Esophagus squamous epithelium (tissue), 5 donors: ENCODE results near the gene SLC22A16. TPM values are rescaled to one million over a fixed set of nuclear protein-coding genes. Genes with fewer than 3 reads are reported as not detected.
A peak's percentile ranks its signal among the peaks of the same experiment; 100 is the strongest.
"Not testable (repeated sequence)": the region's sequence is repeated elsewhere in the genome, so short reads cannot be mapped to it uniquely, and the experiment has no call there.

ENCODE experiments used
- DNase-seq: peaks from one replicate; lab custom pipeline; 2025; lab: John Stamatoyannopoulos, UW
- H3K27ac ChIP-seq, 4 donors: fragments of 200-600 bp; sonication (generic); one replicate each; pipeline ENCODE4 v1.5.1; 2016 to 2019; ENCODE audit warnings: mild to moderate bottlenecking in 1 of 4
- H3K27me3 ChIP-seq, 4 donors: fragments of 200-600 bp; sonication (generic); 1 replicate in 3 of 4; 2 replicates in 1 of 4; pipeline versions ENCODE4 v1.5.1 to v1.6.0; 2017 to 2021; ENCODE audit warnings: antibody characterized with exemption in 1 of 4
- H3K36me3 ChIP-seq, 3 donors: fragments of 200-600 bp; sonication (generic); one replicate each; pipeline ENCODE4 v1.5.1; 2016 to 2019
- H3K4me1 ChIP-seq, 3 donors: fragments of 200-600 bp; sonication (generic); one replicate each; pipeline ENCODE4 v1.5.1; 2017 to 2019
- H3K4me3 ChIP-seq, 4 donors: fragments of 200-600 bp; sonication (generic); 1 replicate in 3 of 4; 2 replicates in 1 of 4; pipeline ENCODE4 v1.5.1; 2016 to 2019; ENCODE audit warnings: mild to moderate bottlenecking in 2 of 4, moderate library complexity in 1 of 4
- H3K9me3 ChIP-seq, 3 donors: fragments of 200-600 bp; sonication (generic); one replicate each; pipeline ENCODE4 v1.5.1; 2016 to 2019
- CTCF ChIP-seq, 6 experiments: fragments of 450-650 bp in 4 of 6; fragments of 200-600 bp in 2 of 6; sonication (generic) in 2 of 6; IDR thresholded peaks; one replicate each; pipeline ENCODE4 v1.5.1; 2016 to 2019; ENCODE audit warnings: antibody characterized with exemption in 6 of 6, mild to moderate bottlenecking in 4 of 6, moderate library complexity in 4 of 6
- POLR2A ChIP-seq, 4 donors: fragments of 450-650 bp; IDR thresholded peaks; one replicate each; pipeline ENCODE4 v1.6.1; 2017; ENCODE audit warnings: antibody characterized with exemption in 4 of 4, mild to moderate bottlenecking in 4 of 4, moderate library complexity in 3 of 4
- WGBS, 2 donors: methylation state at CpG; one replicate each; pipeline ENCODE4 v1.1.5; 2018; 5-methylcytosine and 5-hydroxymethylcytosine counted together
- intact Hi-C: fragments of 100-400 bp; cut with DNase I; formaldehyde crosslinking; loops from one replicate; pipeline ENCODE4 v1.15.0; 2022
- total RNA-seq, 4 donors: library from RNA; depleted of rRNA; stranded (reverse); fragments of >200 nt; gene quantifications; one replicate each; pipeline ENCODE4 v1.1.0, GENCODE V29; 2016
- donor health status: DM: yes; HTN: yes; CAD: no.

The SLC22A16 gene
- total RNA-seq, 4 donors from 2014 or later = 0.38 TPM; not detected in 3

- no peaks in the 10 kb centered on the region for H3K9me3 ChIP-seq
- DNase-seq = no peak
- intact Hi-C loops = no loop called here
- peak overlapping the region in 2 of 4 donors; percentile 16 to 26 for H3K27ac ChIP-seq
- no peaks in the 10 kb centered on the region for H3K36me3 ChIP-seq
- H3K4me1 ChIP-seq = peaks cover 9 to 32% (median 14%) of the 10 kb centered on the region in 3 donors
- TF ChIP-seq CTCF (IDR thresholded peaks at IDR 0.05) = no peak
- TF ChIP-seq POLR2A (IDR thresholded peaks at IDR 0.05) = no peak
- H3K4me3 ChIP-seq = no peak overlapping the region
- no peaks in the 10 kb centered on the region for H3K27me3 ChIP-seq
- WGBS, 2 donors = 39 to 41% methylated on average over 1 of the region's 1 CpG
Observed at GRCh38 chr6:110509617-110510241, 33.3 kb upstream of the SLC22A16 start.

GRCh38 chr6:110504891-110505290 lies 28.5 kb upstream of the SLC22A16 start:
- intact Hi-C loops = not testable (repeated sequence)

GRCh38 chr6:110495949-110496348 lies 19.5 kb upstream of the SLC22A16 start:
- Histone ChIP-seq H3K4me3 (no peak overlapping the region), H3K27ac (no peak overlapping the region), H3K27me3 (peaks cover 0 to 31% (median 0%) of the 10 kb centered on the region in 4 donors), H3K9me3 (no peaks in the 10 kb centered on the region), H3K4me1 (peaks cover 0 to 10% (median 0%) of the 10 kb centered on the region in 3 donors), H3K36me3 (no peaks in the 10 kb centered on the region)
- TF ChIP-seq CTCF (IDR thresholded peaks at IDR 0.05) (no peak), POLR2A (IDR thresholded peaks at IDR 0.05) (no peak)
- intact Hi-C loops = no loop called here
- WGBS, 2 donors = 85 to 87% methylated on average over 4 of the region's 4 CpGs
- DNase-seq = no peak

More at GRCh38 chr6:110504891-110505290, 28.5 kb upstream of the SLC22A16 start:
- H3K36me3 ChIP-seq, DNase-seq, H3K27ac ChIP-seq, H3K27me3 ChIP-seq, H3K4me1 ChIP-seq, H3K9me3 ChIP-seq, H3K4me3 ChIP-seq: not testable (repeated sequence)
- 87 to 90% methylated on average over 2 of the region's 2 CpGs for WGBS, 2 donors

- TF ChIP-seq POLR2A (IDR thresholded peaks at IDR 0.05) (no peak), CTCF (IDR thresholded peaks at IDR 0.05) (no peak)
- intact Hi-C loops = no loop called here
- no peak overlapping the region for H3K4me3 ChIP-seq
Observed at GRCh38 chr6:110493253-110493800, 16.9 kb upstream of the SLC22A16 start.

GRCh38 chr6:110492584-110492983 lies 16.2 kb upstream of the SLC22A16 start:
- H3K36me3 ChIP-seq = no peaks in the 10 kb centered on the region
- peaks cover 0 to 10% (median 0%) of the 10 kb centered on the region in 3 donors for H3K4me1 ChIP-seq
- no peaks in the 10 kb centered on the region for H3K9me3 ChIP-seq
- TF ChIP-seq CTCF (IDR thresholded peaks at IDR 0.05) (no peak), POLR2A (IDR thresholded peaks at IDR 0.05) (no peak)
- no peak overlapping the region for H3K27ac ChIP-seq
- H3K27me3 ChIP-seq = peaks cover 0 to 39% (median 0%) of the 10 kb centered on the region in 4 donors
- intact Hi-C loops = no loop called here
- no peak overlapping the region for H3K4me3 ChIP-seq
- no peak for DNase-seq
- WGBS, 2 donors = 71 to 76% methylated on average over 7 of the region's 7 CpGs

More at GRCh38 chr6:110493253-110493800, 16.9 kb upstream of the SLC22A16 start:
- WGBS, 2 donors = 89 to 97% methylated on average over 7 to 8 of the region's 9 CpGs
- no peak for DNase-seq
- Histone ChIP-seq H3K4me1 (peaks cover 0 to 10% (median 0%) of the 10 kb centered on the region in 3 donors), H3K36me3 (no peaks in the 10 kb centered on the region), H3K27me3 (peaks cover 0 to 36% (median 0%) of the 10 kb centered on the region in 4 donors), H3K9me3 (no peaks in the 10 kb centered on the region), H3K27ac (no peak overlapping the region)
